ENCODE results near the gene LRP6.
"Not testable (repeated sequence)": the region's sequence is repeated elsewhere in the genome, so short reads cannot be mapped to it uniquely, and the experiment has no call there.

The LRP6 gene

GRCh38 chr12:12167847-12168246 is 99.0 kb downstream of the LRP6 start:
- Histone ChIP-seq H3K27ac (ENCODE audit: low read length) (no peak overlapping the region), H3K36me3 (ENCODE audit: control insufficient read depth, low read depth, low read length) (peaks cover 13% of the 10 kb centered on the region), H3K9me3 (ENCODE audit: control insufficient read depth, low read depth, low read length) (no peaks in the 10 kb centered on the region), H3K4me3 (ENCODE audit: low read length) (no peak overlapping the region), H3K27me3 (ENCODE audit: control insufficient read depth, insufficient read depth, low read length) (no peaks in the 10 kb centered on the region), H3K9ac (ENCODE audit: low read length) (no peak overlapping the region), H3K4me1 (ENCODE audit: control insufficient read depth, low read depth, low read length) (no peaks in the 10 kb centered on the region)

DNA sequence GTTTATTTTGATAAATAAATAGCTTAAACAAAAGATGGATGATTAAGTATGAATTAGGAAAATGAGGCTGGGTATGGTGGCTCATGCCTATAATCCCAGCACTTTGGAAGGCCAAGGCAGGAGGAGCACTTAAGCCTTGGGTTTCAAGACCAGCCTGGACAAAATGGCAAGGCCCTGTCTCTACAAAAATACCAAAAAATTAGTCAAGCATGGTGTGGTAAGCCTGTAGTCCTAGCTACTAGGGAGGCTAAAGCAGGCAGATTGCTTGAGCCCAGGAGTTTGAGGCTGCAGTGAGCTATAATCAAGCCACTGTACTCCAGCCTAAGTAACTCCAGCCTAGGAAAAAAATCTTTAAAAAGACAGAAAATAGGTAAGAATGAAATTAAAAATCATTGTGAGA is 100.1 kb downstream of the LRP6 start:
- H3K9me3 ChIP-seq (ENCODE audit: control insufficient read depth, low read depth, low read length) = no peaks in the 10 kb centered on the region
- no peaks in the 10 kb centered on the region for H3K4me1 ChIP-seq (ENCODE audit: control insufficient read depth, low read depth, low read length)
- no peaks in the 10 kb centered on the region for H3K27me3 ChIP-seq (ENCODE audit: control insufficient read depth, insufficient read depth, low read length)
- peaks cover 24% of the 10 kb centered on the region for H3K36me3 ChIP-seq (ENCODE audit: control insufficient read depth, low read depth, low read length)
- H3K4me3 ChIP-seq (ENCODE audit: low read length) = no peak overlapping the region
- H3K27ac ChIP-seq (ENCODE audit: low read length) = no peak overlapping the region
- H3K9ac ChIP-seq (ENCODE audit: low read length) = no peak overlapping the region

- H3K9me3 ChIP-seq (ENCODE audit: control insufficient read depth, low read depth, low read length) = no peaks in the 10 kb centered on the region
- H3K36me3 ChIP-seq (ENCODE audit: control insufficient read depth, low read depth, low read length) = peaks cover 53% of the 10 kb centered on the region
- no peak overlapping the region for H3K9ac ChIP-seq (ENCODE audit: low read length)
- no peaks in the 10 kb centered on the region for H3K27me3 ChIP-seq (ENCODE audit: control insufficient read depth, insufficient read depth, low read length)
- no peaks in the 10 kb centered on the region for H3K4me1 ChIP-seq (ENCODE audit: control insufficient read depth, low read depth, low read length)
- no peak overlapping the region for H3K4me3 ChIP-seq (ENCODE audit: low read length)
- H3K27ac ChIP-seq (ENCODE audit: low read length) = no peak overlapping the region
These were observed 106.9 kb downstream of the LRP6 start for GRCh38 chr12:12159988-12160387.

DNA sequence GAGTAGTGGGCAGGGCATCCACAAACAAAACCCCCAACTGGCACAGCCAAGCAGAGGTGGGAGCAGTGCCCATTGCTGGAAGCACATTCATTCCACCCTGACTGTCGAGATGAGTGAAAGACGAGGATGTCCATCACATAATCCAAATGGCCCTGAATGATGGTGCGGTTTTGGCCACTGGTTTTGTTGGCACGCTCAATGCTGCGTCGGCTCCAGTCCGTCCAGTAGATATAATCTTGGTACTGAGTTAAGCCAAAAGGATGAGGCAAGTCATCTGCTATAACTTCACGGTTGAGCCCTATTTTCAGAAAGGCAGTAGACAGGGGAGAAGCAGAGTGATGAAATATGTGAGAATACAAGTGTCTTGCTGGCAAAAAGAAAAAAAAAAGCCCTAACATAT is 108.0 kb downstream of the LRP6 start:
- no peak overlapping the region for H3K27ac ChIP-seq (ENCODE audit: low read length)
- no peaks in the 10 kb centered on the region for H3K4me1 ChIP-seq (ENCODE audit: control insufficient read depth, low read depth, low read length)
- no peak overlapping the region for H3K9ac ChIP-seq (ENCODE audit: low read length)
- no peaks in the 10 kb centered on the region for H3K9me3 ChIP-seq (ENCODE audit: control insufficient read depth, low read depth, low read length)
- H3K4me3 ChIP-seq (ENCODE audit: low read length) = no peak overlapping the region
- H3K27me3 ChIP-seq (ENCODE audit: control insufficient read depth, insufficient read depth, low read length) = no peaks in the 10 kb centered on the region
- peaks cover 45% of the 10 kb centered on the region for H3K36me3 ChIP-seq (ENCODE audit: control insufficient read depth, low read depth, low read length)

DNA sequence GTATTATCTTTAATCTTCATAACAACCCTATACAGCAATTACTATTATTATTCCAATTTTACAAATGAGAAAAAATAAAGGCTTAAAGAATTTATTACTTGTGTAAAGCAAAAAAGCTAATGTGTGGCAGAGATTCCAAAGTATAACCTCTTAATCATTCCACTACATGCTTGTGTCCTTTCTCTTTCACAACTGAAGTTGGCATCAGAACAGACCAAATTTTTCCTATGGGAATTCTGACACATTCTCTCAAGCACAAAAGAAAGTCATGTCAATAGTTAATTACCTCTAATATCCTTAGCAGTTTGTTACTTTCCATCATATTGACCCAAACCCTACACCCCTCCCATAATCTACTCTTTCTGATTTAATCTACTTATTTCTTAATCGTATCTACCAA is 109.4 kb downstream of the LRP6 start:
- Histone ChIP-seq H3K4me1 (ENCODE audit: control insufficient read depth, low read depth, low read length) (no peaks in the 10 kb centered on the region), H3K27ac (ENCODE audit: low read length) (no peak overlapping the region), H3K36me3 (ENCODE audit: control insufficient read depth, low read depth, low read length) (peaks cover 36% of the 10 kb centered on the region), H3K9me3 (ENCODE audit: control insufficient read depth, low read depth, low read length) (no peaks in the 10 kb centered on the region), H3K4me3 (ENCODE audit: low read length) (no peak overlapping the region), H3K9ac (ENCODE audit: low read length) (no peak overlapping the region), H3K27me3 (ENCODE audit: control insufficient read depth, insufficient read depth, low read length) (no peaks in the 10 kb centered on the region)

DNA sequence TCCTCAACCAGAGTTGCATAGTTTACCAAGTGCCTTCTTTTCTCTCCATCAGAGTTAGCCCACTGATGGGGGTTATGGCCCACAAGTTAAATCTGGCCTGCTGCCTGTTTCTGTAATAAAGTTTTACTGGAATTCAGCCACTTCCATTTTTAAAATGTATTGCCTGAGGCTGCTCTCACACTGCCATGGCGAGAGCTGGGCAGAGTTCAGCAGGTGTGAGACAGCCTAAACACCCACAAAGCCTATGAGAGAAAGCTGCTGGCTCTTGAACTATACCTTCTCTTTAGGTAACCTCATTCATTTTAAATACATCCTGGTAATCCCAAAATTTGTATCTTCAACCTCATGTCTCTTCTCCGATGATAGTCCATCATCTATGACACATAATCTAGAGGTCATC is 110.0 kb downstream of the LRP6 start:
- Histone ChIP-seq H3K9ac (ENCODE audit: low read length) (no peak overlapping the region), H3K4me3 (ENCODE audit: low read length) (no peak overlapping the region), H3K27ac (ENCODE audit: low read length) (no peak overlapping the region), H3K9me3 (ENCODE audit: control insufficient read depth, low read depth, low read length) (no peaks in the 10 kb centered on the region), H3K27me3 (ENCODE audit: control insufficient read depth, insufficient read depth, low read length) (no peaks in the 10 kb centered on the region), H3K4me1 (ENCODE audit: control insufficient read depth, low read depth, low read length) (no peaks in the 10 kb centered on the region), H3K36me3 (ENCODE audit: control insufficient read depth, low read depth, low read length) (peaks cover 30% of the 10 kb centered on the region)

DNA sequence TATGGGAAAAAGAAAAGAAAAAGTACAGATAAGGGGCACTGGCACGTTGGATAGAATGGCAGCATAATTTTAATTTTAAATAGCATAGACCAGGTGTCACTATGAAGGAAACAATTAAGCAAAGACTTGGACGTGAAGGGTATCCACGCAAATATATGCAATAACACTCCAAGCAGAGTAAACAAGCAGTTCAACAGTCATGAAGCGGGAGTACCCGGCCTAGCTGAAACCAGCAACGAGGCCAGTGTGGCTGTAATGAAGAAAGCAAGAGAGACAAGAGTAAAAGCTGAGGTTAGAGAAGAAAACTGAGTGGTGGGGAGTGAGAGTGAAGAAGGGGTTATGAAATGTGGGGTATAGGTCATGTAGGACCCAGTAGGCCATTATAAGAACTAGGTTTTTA is 110.7 kb downstream of the LRP6 start:
- Histone ChIP-seq H3K27me3 (ENCODE audit: control insufficient read depth, insufficient read depth, low read length) (no peaks in the 10 kb centered on the region), H3K27ac (ENCODE audit: low read length) (no peak overlapping the region), H3K4me1 (ENCODE audit: control insufficient read depth, low read depth, low read length) (no peaks in the 10 kb centered on the region), H3K9me3 (ENCODE audit: control insufficient read depth, low read depth, low read length) (no peaks in the 10 kb centered on the region), H3K36me3 (ENCODE audit: control insufficient read depth, low read depth, low read length) (peaks cover 27% of the 10 kb centered on the region), H3K4me3 (ENCODE audit: low read length) (no peak overlapping the region), H3K9ac (ENCODE audit: low read length) (no peak overlapping the region)

- no peaks in the 10 kb centered on the region for H3K27me3 ChIP-seq (ENCODE audit: control insufficient read depth, insufficient read depth, low read length)
- H3K36me3 ChIP-seq (ENCODE audit: control insufficient read depth, low read depth, low read length) = peaks cover 41% of the 10 kb centered on the region
- H3K4me3 ChIP-seq (ENCODE audit: low read length) = no peak overlapping the region
- H3K4me1 ChIP-seq (ENCODE audit: control insufficient read depth, low read depth, low read length) = no peaks in the 10 kb centered on the region
- H3K9ac ChIP-seq (ENCODE audit: low read length) = no peak overlapping the region
- no peaks in the 10 kb centered on the region for H3K9me3 ChIP-seq (ENCODE audit: control insufficient read depth, low read depth, low read length)
- no peak overlapping the region for H3K27ac ChIP-seq (ENCODE audit: low read length)
These were observed 113.2 kb downstream of the LRP6 start for GRCh38 chr12:12153596-12153995.

GRCh38 chr12:12147111-12147510 is 119.7 kb downstream of the LRP6 start:
- Histone ChIP-seq H3K27me3 (ENCODE audit: control insufficient read depth, insufficient read depth, low read length) (no peaks in the 10 kb centered on the region), H3K9ac (ENCODE audit: low read length) (no peak overlapping the region), H3K9me3 (ENCODE audit: control insufficient read depth, low read depth, low read length) (no peaks in the 10 kb centered on the region), H3K4me1 (ENCODE audit: control insufficient read depth, low read depth, low read length) (no peaks in the 10 kb centered on the region), H3K36me3 (ENCODE audit: control insufficient read depth, low read depth, low read length) (peaks cover 40% of the 10 kb centered on the region), H3K4me3 (ENCODE audit: low read length) (no peak overlapping the region), H3K27ac (ENCODE audit: low read length) (no peak overlapping the region)

- peaks cover 29% of the 10 kb centered on the region for H3K36me3 ChIP-seq (ENCODE audit: control insufficient read depth, low read depth, low read length)
- H3K27ac ChIP-seq (ENCODE audit: low read length) = not testable (repeated sequence)
These were observed 122.3 kb downstream of the LRP6 start for GRCh38 chr12:12144531-12144930.

GRCh38 chr12:12141000-12141399 is 125.8 kb downstream of the LRP6 start:
- H3K9ac ChIP-seq (ENCODE audit: low read length) = no peak overlapping the region
- no peak overlapping the region for H3K4me3 ChIP-seq (ENCODE audit: low read length)

More at GRCh38 chr12:12144531-12144930, 122.3 kb downstream of the LRP6 start:
- not testable (repeated sequence) for H3K27me3 ChIP-seq (ENCODE audit: control insufficient read depth, insufficient read depth, low read length); H3K9ac ChIP-seq (ENCODE audit: low read length); H3K4me3 ChIP-seq (ENCODE audit: low read length); H3K9me3 ChIP-seq (ENCODE audit: control insufficient read depth, low read depth, low read length); H3K4me1 ChIP-seq (ENCODE audit: control insufficient read depth, low read depth, low read length)

GRCh38 chr12:12138203-12139154 is 128.4 kb downstream of the LRP6 start:
- no peak overlapping the region for H3K27ac ChIP-seq (ENCODE audit: low read length)
- H3K4me3 ChIP-seq (ENCODE audit: low read length) = no peak overlapping the region
- H3K4me1 ChIP-seq (ENCODE audit: control insufficient read depth, low read depth, low read length) = no peaks in the 10 kb centered on the region
- no peaks in the 10 kb centered on the region for H3K27me3 ChIP-seq (ENCODE audit: control insufficient read depth, insufficient read depth, low read length)
- no peaks in the 10 kb centered on the region for H3K9me3 ChIP-seq (ENCODE audit: control insufficient read depth, low read depth, low read length)
- no peak overlapping the region for H3K9ac ChIP-seq (ENCODE audit: low read length)
- peaks cover 14% of the 10 kb centered on the region for H3K36me3 ChIP-seq (ENCODE audit: control insufficient read depth, low read depth, low read length)

More at GRCh38 chr12:12141000-12141399, 125.8 kb downstream of the LRP6 start:
- peaks cover 8% of the 10 kb centered on the region for H3K36me3 ChIP-seq (ENCODE audit: control insufficient read depth, low read depth, low read length)
- H3K27me3 ChIP-seq (ENCODE audit: control insufficient read depth, insufficient read depth, low read length) = no peaks in the 10 kb centered on the region
- H3K4me1 ChIP-seq (ENCODE audit: control insufficient read depth, low read depth, low read length) = no peaks in the 10 kb centered on the region
- H3K27ac ChIP-seq (ENCODE audit: low read length) = no peak overlapping the region
- no peaks in the 10 kb centered on the region for H3K9me3 ChIP-seq (ENCODE audit: control insufficient read depth, low read depth, low read length)

All from iPS-18a (cell line).